GM19239 (cell line): Measurements from ENCODE around the gene LBX1.

Experiments
- DNase-seq: peaks from one replicate; pipeline ENCODE4 v3.0.0; 2011; ENCODE audit warnings: low spot score; ENCODE audit not compliant: insufficient read length
- FAIRE-seq: peaks from 2 replicates; lab custom pipeline; 2011; peaks lifted over from hg19 to GRCh38; lab: Jason Lieb, UNC

LBX1 gene

GRCh38 chr10:101226491-101227428, 2.5 kb downstream of the LBX1 start:
- no peak for FAIRE-seq
- DNase-seq: no peak

- DNase-seq: no peak
- FAIRE-seq: no peak
Observed at GRCh38 chr10:101225846-101226421, 3.3 kb downstream of the LBX1 start.

GRCh38 chr10:101224910-101225823, 4.1 kb downstream of the LBX1 start:
- DNase-seq (no peak), FAIRE-seq (no peak)

GRCh38 chr10:101224060-101224909, 5.0 kb downstream of the LBX1 start:
- FAIRE-seq (no peak), DNase-seq (no peak)

- no peak for FAIRE-seq
- DNase-seq: no peak
Observed at GRCh38 chr10:101223274-101224059, 5.8 kb downstream of the LBX1 start.

GRCh38 chr10:101222683-101223273, 6.5 kb downstream of the LBX1 start:
- DNase-seq: no peak
- no peak for FAIRE-seq

GRCh38 chr10:101221963-101222531, 7.2 kb downstream of the LBX1 start:
- FAIRE-seq: no peak

GRCh38 chr10:101221549-101221948, 7.7 kb downstream of the LBX1 start:
- no peak for DNase-seq
- FAIRE-seq: no peak

More at GRCh38 chr10:101221963-101222531, 7.2 kb downstream of the LBX1 start:
- DNase-seq: no peak

GRCh38 chr10:101219946-101220451, 9.3 kb downstream of the LBX1 start:
- FAIRE-seq: no peak

GRCh38 chr10:101219139-101219945, 9.9 kb downstream of the LBX1 start:
- FAIRE-seq (no peak), DNase-seq (no peak)

More at GRCh38 chr10:101219946-101220451, 9.3 kb downstream of the LBX1 start:
- no peak for DNase-seq

GRCh38 chr10:101218351-101219138, 10.7 kb downstream of the LBX1 start:
- no peak for DNase-seq
- FAIRE-seq: no peak

- FAIRE-seq (no peak), DNase-seq (no peak)
Observed at GRCh38 chr10:101217450-101218281, 11.6 kb downstream of the LBX1 start.

GRCh38 chr10:101217044-101217425, 12.2 kb downstream of the LBX1 start:
- FAIRE-seq (no peak), DNase-seq (no peak)

GRCh38 chr10:101216207-101217043, 12.8 kb downstream of the LBX1 start:
- DNase-seq: no peak
- FAIRE-seq: no peak
